DND-41 (cell line): ENCODE data around the gene MAPRE2.

Experiments used
- CTCF ChIP-seq: IDR thresholded peaks from 2 replicates; pipeline ENCODE4 v1.5.1; 2012; ENCODE audit warnings: borderline replicate concordance, low read length, moderate library complexity, mild to moderate bottlenecking; ENCODE audit not compliant: poor library complexity, severe bottlenecking; ENCODE audit errors: extremely low read depth
- EZH2 ChIP-seq: IDR thresholded peaks from 3 replicates; pipeline ENCODE4 v1.6.1; 2012; ENCODE audit warnings: borderline replicate concordance, low read depth, mild to moderate bottlenecking, moderate library complexity, low read length, inconsistent platforms; ENCODE audit not compliant: severe bottlenecking

DNA sequence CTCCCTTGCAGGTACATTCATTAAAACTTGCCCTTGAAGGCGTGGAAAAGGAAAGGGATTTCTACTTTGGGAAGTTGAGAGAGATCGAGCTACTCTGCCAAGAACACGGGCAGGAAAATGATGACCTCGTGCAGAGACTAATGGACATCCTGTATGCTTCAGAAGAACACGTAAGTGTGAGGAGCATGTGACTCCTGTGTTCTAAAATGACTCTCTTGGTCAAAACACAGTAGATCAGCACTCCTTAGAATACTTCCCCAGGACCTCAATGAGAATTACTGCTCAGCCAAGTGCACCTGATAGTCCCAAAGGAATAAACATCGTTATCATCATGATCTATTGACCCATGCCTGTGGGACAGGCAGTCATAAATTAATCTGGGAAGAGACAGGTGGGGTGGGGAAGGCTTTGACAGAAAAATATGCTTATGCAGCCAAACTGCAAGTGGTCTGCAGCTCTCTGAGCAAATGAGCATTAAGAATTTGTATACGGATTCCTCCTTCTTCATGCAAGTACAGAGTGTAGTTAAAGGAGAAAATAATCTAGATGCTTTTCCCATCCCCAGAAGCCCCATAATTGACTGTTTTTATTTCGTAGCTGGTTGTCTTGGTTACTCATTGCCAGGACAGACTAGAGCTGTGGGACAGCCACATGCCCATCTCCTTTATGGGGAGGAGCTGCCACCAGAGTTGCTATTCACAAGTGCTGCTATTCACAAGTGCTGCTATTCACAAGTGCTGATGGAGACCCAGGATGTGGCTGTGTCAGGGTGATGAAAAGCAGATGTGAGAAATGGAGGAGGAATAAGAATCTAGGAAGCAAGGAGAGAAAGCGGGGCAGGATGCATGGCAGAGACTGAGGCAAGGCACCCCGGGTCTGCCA lies 91.0 kb downstream of the MAPRE2 start:
- TF ChIP-seq CTCF (no peak), EZH2 (no peak)
